Stimulated activated CD4-positive, alpha-beta T cell treated with anti-CD3 and anti-CD28 coated beads, TNF-alpha, amount 100 ng/mL, for 24 hours (primary cell): ENCODE measurements around the gene EVPLL.
A peak's percentile ranks its signal among the peaks of the same experiment; 100 is the strongest.
"Not testable (repeated sequence)": the region's sequence is repeated elsewhere in the genome, so short reads cannot be mapped to it uniquely, and the experiment has no call there.

Experiments used
- DNase-seq, 3 experiments: peaks; one replicate each; pipeline ENCODE4 v3.0.0-alpha.2; 2020; ENCODE audit warnings: low read depth in 3 of 3

The EVPLL gene

DNA sequence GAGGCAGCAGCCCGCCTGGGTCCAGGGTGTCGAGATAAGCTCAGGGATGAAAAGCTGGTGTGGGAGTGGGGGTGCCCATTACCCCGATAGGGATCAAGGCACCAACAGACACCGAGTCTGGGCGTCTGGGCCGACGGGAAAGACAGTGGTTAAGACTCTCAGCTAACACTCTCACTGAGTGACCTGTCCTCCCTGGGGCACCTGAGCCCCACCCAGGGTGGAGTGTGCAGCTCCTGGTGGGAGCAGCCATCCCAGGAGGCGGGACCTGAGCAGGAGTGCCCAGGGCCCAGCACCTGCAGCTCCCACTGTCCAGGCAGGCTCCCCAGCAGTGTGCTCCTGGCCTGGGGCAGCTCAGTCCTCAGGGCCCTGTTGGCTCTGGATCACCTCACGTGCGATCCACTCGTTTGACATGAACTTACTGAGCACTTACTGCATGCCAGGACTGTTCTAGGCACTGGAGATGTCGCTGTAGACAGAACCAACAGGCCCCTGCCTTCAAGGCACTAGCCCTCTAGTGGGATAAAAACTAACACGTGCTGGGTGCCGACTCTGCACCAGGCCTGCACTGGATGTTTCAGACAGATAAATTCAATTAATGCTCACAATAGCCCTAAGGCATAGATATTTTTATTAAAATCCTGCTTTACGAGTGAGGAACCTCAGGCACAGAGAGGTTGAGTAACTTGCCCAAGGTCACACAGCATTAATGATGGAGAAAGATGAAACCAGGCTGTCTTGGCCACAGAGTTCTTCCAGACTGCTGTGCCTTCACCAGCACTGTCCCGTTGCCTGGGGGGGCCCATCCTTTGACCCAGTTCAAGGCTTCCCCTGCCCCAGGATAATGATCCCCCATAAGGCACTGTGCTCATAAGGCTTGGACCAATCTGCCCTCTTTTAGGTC lies 1.9 kb downstream of the EVPLL start:
- no peak for DNase-seq

DNA sequence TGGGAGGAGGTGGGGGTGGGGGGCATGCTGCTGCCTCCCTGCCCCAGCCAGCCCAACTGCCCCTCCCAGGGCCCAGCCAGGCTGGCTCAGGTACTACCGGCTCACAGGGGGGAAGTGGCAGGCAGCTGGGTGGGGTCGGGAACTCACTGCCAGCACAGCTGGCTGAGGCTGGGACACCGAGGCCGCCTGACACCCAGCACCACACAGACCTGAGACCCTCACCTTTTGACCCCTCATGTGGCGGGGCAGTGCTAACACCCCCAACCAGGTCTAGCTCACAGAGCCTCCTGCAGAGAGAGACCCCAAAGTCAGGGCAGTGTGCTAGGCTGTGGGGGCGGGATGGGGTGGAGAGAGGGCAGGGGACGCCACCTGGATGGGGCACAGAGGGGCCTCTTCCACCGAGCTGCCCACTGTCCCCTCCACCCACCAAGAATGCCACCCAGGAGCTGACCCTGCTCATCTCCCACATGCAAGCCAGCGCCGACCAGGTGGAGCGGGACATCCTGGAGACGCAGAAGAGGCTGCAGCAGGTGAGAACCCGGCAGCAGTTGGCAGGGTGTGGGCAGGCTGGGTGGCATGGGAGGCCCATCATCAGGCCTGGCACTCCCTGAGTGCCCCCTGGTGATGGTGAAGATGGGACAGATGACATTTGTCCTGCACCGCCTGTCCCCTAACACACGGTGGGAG lies 3.0 kb downstream of the EVPLL start:
- DNase-seq, result no peak

DNA sequence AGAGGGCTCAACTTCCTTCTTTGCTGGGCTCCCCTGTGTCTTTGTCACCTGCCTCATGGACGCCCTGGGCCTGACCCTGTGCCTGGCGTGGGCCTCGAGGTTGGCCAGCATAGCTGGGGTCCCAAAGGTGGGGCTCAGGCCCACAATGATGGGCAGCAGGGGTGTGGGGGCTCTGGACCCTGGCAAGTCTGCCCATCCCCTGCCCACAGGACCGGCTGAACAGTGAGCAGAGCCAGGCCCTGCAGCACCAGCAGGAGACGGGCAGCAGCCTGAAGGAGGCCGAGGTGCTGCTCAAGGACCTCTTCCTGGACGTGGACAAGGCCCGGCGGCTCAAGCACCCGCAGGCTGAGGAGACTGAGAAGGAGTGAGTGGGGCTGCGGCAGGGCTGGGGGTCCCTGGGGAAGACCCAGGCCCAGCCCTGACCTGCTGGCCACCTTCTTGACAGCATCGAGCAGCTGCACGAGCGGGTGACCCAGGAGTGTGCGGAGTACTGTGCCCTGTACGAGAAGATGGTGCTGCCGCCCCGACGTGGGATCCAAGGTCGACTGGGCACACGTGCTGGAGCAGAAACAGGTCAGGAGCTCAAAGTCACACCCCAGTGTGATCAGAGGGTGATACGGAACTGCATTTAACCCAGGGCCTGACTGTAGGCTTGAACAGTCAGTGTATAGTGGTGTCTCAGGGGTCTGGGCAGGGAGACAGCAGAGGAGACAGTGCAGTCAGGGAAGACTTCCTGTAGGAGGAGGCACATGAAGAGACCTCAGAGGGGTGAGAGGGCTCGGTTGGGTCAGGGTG lies 3.8 kb downstream of the EVPLL start:
- DNase-seq, result no peak

DNA sequence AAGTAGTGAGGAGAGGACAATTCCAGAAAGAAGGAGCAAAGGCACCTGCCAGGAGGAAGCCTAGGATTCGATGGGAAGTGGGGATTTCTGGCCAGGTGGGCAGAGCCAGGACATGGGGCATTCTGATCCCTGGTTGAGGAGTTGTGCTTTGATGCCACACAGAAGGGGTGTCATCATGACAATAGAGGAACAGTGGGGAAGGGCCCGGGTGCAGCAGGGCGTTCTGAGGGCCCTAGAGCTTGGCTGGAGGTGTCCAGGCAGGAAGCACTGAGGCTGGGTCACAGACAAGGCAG lies 4.3 kb downstream of the EVPLL start:
- no peak for DNase-seq

GRCh38 chr17:18382441-18383078 lies 5.0 kb downstream of the EVPLL start:
- DNase-seq, result no peak

- DNase-seq, result not testable (repeated sequence)
Observed at GRCh38 chr17:18383079-18383481, 5.5 kb downstream of the EVPLL start.

DNA sequence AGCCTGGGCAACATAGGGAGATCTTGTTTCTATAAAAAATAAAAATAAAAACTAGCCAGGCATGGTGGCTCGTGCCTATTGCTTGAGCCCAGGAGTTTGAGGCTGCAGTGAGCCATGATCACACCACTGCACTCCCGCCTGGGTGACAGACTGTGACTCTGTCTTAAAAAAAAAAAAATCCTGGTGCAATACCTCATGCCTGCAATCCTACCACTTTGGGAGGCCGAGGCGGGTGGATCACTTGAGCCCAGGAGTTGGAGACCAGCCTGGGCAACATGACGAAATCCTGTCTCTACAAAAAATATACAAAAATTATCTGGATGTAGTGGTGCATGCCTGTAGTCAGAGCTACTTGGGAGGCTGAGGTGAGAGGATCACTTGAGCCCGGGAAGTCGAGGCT lies 6.7 kb downstream of the EVPLL start:
- not testable (repeated sequence) for DNase-seq

DNA sequence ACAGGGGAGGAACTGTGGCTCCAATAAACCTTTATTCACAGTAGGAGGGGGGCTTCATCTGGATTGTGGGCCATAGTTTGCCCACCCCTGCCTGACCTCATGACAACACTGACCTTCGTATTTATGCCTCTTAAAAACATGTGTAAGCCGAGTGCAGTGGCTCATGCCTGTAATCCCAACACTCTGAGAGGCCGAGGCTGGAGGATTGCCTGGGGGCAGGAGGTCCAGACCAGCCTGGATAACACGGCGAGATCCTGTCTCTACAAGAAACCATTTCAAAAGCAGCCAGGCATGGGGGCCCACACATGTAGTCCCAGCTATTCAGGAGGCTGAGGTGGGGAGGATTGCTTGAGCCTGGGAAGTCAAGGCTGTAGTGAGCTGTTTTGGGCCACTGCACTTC lies 10.0 kb downstream of the EVPLL start:
- DNase-seq, result not testable (repeated sequence)

- not testable (repeated sequence) for DNase-seq
Observed at GRCh38 chr17:18388266-18388665, 10.7 kb downstream of the EVPLL start.

- DNase-seq, result not testable (repeated sequence)
Observed at GRCh38 chr17:18388728-18389127, 11.2 kb downstream of the EVPLL start.

- not testable (repeated sequence) for DNase-seq
Observed at GRCh38 chr17:18401872-18402590, 24.5 kb downstream of the EVPLL start.

- DNase-seq, result not testable (repeated sequence)
Observed at GRCh38 chr17:18403166-18403565, 25.6 kb downstream of the EVPLL start.

- not testable (repeated sequence) for DNase-seq
Observed at GRCh38 chr17:18403604-18404003, 26.0 kb downstream of the EVPLL start.

- not testable (repeated sequence) for DNase-seq
Observed at GRCh38 chr17:18408906-18409305, 31.3 kb downstream of the EVPLL start.

- not testable (repeated sequence) for DNase-seq
Observed at GRCh38 chr17:18409321-18409720, 31.7 kb downstream of the EVPLL start.

DNA sequence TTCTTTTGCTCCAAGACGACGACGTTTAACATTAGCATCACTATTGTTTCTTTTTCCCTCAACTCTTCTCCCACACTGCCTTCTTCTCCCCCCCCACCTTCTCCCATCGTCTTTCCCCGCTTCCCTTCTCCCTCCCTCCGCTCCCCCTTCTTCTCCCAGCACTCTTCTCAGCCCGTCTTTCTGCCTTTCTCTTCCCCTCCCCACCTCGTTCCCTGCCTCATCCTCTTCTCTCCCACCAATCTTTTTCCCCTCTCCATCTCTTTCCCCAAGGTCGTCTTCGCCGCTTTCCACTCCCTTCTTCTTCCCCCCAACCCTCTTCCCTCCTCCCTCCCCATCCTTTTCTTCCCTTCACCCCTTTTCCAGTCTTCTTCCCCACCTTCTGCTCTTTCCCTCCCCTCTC lies 33.2 kb downstream of the EVPLL start:
- not testable (repeated sequence) for DNase-seq

DNA sequence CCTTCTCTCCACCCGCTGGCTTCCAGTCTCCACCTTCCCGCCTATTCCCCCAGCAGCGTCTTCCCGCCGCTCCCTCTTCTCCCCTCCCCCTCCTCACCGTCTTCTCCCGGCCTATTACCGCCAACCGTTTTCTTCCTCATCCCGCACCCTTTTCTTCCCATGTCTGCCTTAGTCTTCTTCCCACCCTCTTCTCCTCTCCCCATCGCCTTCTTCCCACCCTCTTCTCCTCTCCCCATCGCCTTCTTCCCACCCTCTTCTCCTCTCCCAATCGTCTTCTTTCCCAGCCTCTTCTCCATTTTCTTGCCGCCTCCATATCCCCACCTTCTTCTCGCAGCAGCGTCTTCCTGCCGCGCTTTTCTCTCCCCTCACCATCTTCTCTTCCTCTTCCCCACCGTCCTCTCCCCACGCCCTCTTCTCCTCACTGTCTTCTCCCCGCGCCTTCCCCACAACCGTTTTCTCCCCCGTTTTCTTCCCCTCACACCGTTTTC lies 33.8 kb downstream of the EVPLL start:
- peak in 1 of 3 experiments; percentile 24 for DNase-seq

- DNase-seq, result not testable (repeated sequence)
Observed at GRCh38 chr17:18412001-18412538, 34.5 kb downstream of the EVPLL start.

GRCh38 chr17:18421521-18421920 lies 43.9 kb downstream of the EVPLL start:
- DNase-seq, result not testable (repeated sequence)

- DNase-seq, result not testable (repeated sequence)
Observed at GRCh38 chr17:18422464-18422863, 44.9 kb downstream of the EVPLL start.

DNA sequence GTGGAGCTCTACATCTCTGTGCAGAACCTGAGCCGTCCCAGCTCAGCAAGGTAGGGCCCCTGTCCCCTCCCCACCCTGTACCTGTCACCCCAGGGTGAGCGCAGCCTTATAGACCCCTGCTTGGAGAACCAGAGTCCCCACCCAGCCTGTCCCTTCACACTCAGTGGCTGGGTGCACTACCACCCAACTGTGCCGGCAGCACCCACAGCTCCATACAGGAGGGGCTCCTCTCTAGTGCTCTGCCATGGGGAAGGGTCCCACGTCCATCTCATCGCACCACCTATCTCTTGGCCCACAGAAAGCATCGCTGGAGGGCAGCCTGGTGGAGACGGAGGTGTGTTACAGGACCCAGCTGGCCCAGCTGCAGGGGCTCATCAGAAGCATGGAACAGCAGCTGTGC lies 45.4 kb downstream of the EVPLL start:
- DNase-seq, result not testable (repeated sequence)
